ENCODE measurements around the gene TRIM26.

Gene TRIM26

GRCh38 chr6:30162265-30163089, 50.7 kb downstream of the TRIM26 start:
- H3K4me3 ChIP-seq (ENCODE audit: insufficient read depth, low read depth, low read length, poor library complexity, severe bottlenecking) = no peak overlapping the region
- H3K36me3 ChIP-seq (ENCODE audit: control insufficient read depth, insufficient read depth, low read length) = no peaks in the 10 kb centered on the region
- H3K27ac ChIP-seq (ENCODE audit: insufficient read depth, low read length, poor library complexity, severe bottlenecking) = no peak overlapping the region
- H3K9me3 ChIP-seq (ENCODE audit: control insufficient read depth, low read length) = no peaks in the 10 kb centered on the region
- H3K4me1 ChIP-seq (ENCODE audit: control insufficient read depth, insufficient read depth, low read length, poor library complexity, severe bottlenecking) = peaks cover 7% of the 10 kb centered on the region
- H3K27me3 ChIP-seq (replicated peaks; ENCODE audit: control insufficient read depth, insufficient read depth, low read length, poor library complexity, severe bottlenecking) = no peaks in the 10 kb centered on the region
- DNase-seq = no peak

GRCh38 chr6:30160785-30161531, 52.2 kb downstream of the TRIM26 start, which contains the start of gene TRIM10:
TSS of gene TRIM10 (minus strand) at chr6:30161211. CDS start at chr6:30160858, 353 bp downstream.
- Histone ChIP-seq H3K27ac (ENCODE audit: insufficient read depth, low read length, poor library complexity, severe bottlenecking) (no peak within 1 kb of the TSS), H3K4me3 (ENCODE audit: insufficient read depth, low read depth, low read length, poor library complexity, severe bottlenecking) (no peak within 1 kb of the TSS), H3K36me3 (ENCODE audit: control insufficient read depth, insufficient read depth, low read length) (no peaks in the 10 kb centered on the region), H3K9me3 (ENCODE audit: control insufficient read depth, low read length) (no peaks in the 10 kb centered on the region), H3K4me1 (ENCODE audit: control insufficient read depth, insufficient read depth, low read length, poor library complexity, severe bottlenecking) (peaks cover 7% of the 10 kb centered on the region), H3K27me3 (replicated peaks; ENCODE audit: control insufficient read depth, insufficient read depth, low read length, poor library complexity, severe bottlenecking) (no peaks in the 10 kb centered on the region)
- DNase-seq = no peak

- H3K36me3 ChIP-seq (ENCODE audit: control insufficient read depth, insufficient read depth, low read length) = no peaks in the 10 kb centered on the region
- H3K9me3 ChIP-seq (ENCODE audit: control insufficient read depth, low read length) = no peaks in the 10 kb centered on the region
- no peak overlapping the region for H3K4me3 ChIP-seq (ENCODE audit: insufficient read depth, low read depth, low read length, poor library complexity, severe bottlenecking)
- no peak overlapping the region for H3K27ac ChIP-seq (ENCODE audit: insufficient read depth, low read length, poor library complexity, severe bottlenecking)
- H3K4me1 ChIP-seq (ENCODE audit: control insufficient read depth, insufficient read depth, low read length, poor library complexity, severe bottlenecking) = peaks cover 7% of the 10 kb centered on the region
- H3K27me3 ChIP-seq (replicated peaks; ENCODE audit: control insufficient read depth, insufficient read depth, low read length, poor library complexity, severe bottlenecking) = no peaks in the 10 kb centered on the region
- DNase-seq = no peak
Measured at GRCh38 chr6:30160008-30160784, 53.0 kb downstream of the TRIM26 start.

GRCh38 chr6:30158475-30159040, 54.6 kb downstream of the TRIM26 start:
- Histone ChIP-seq H3K27ac (ENCODE audit: insufficient read depth, low read length, poor library complexity, severe bottlenecking) (no peak overlapping the region), H3K9me3 (ENCODE audit: control insufficient read depth, low read length) (no peaks in the 10 kb centered on the region), H3K4me1 (ENCODE audit: control insufficient read depth, insufficient read depth, low read length, poor library complexity, severe bottlenecking) (peaks cover 7% of the 10 kb centered on the region), H3K4me3 (ENCODE audit: insufficient read depth, low read depth, low read length, poor library complexity, severe bottlenecking) (no peak overlapping the region), H3K27me3 (replicated peaks; ENCODE audit: control insufficient read depth, insufficient read depth, low read length, poor library complexity, severe bottlenecking) (no peaks in the 10 kb centered on the region), H3K36me3 (ENCODE audit: control insufficient read depth, insufficient read depth, low read length) (no peaks in the 10 kb centered on the region)
- no peak for DNase-seq

- no peak for DNase-seq
- no peaks in the 10 kb centered on the region for H3K9me3 ChIP-seq (ENCODE audit: control insufficient read depth, low read length)
- H3K27ac ChIP-seq (ENCODE audit: insufficient read depth, low read length, poor library complexity, severe bottlenecking) = no peak overlapping the region
Measured at GRCh38 chr6:30157999-30158398, 55.2 kb downstream of the TRIM26 start.

GRCh38 chr6:30157581-30157980, 55.6 kb downstream of the TRIM26 start:
- H3K9me3 ChIP-seq (ENCODE audit: control insufficient read depth, low read length) = no peaks in the 10 kb centered on the region
- no peaks in the 10 kb centered on the region for H3K4me1 ChIP-seq (ENCODE audit: control insufficient read depth, insufficient read depth, low read length, poor library complexity, severe bottlenecking)
- no peak for DNase-seq
- H3K36me3 ChIP-seq (ENCODE audit: control insufficient read depth, insufficient read depth, low read length) = no peaks in the 10 kb centered on the region
- no peaks in the 10 kb centered on the region for H3K27me3 ChIP-seq (replicated peaks; ENCODE audit: control insufficient read depth, insufficient read depth, low read length, poor library complexity, severe bottlenecking)
- H3K27ac ChIP-seq (ENCODE audit: insufficient read depth, low read length, poor library complexity, severe bottlenecking) = no peak overlapping the region
- no peak overlapping the region for H3K4me3 ChIP-seq (ENCODE audit: insufficient read depth, low read depth, low read length, poor library complexity, severe bottlenecking)

More at GRCh38 chr6:30157999-30158398, 55.2 kb downstream of the TRIM26 start:
- Histone ChIP-seq H3K4me1 (ENCODE audit: control insufficient read depth, insufficient read depth, low read length, poor library complexity, severe bottlenecking) (peaks cover 2% of the 10 kb centered on the region), H3K36me3 (ENCODE audit: control insufficient read depth, insufficient read depth, low read length) (no peaks in the 10 kb centered on the region), H3K27me3 (replicated peaks; ENCODE audit: control insufficient read depth, insufficient read depth, low read length, poor library complexity, severe bottlenecking) (no peaks in the 10 kb centered on the region), H3K4me3 (ENCODE audit: insufficient read depth, low read depth, low read length, poor library complexity, severe bottlenecking) (no peak overlapping the region)

- Histone ChIP-seq H3K27me3 (replicated peaks; ENCODE audit: control insufficient read depth, insufficient read depth, low read length, poor library complexity, severe bottlenecking) (no peaks in the 10 kb centered on the region), H3K9me3 (ENCODE audit: control insufficient read depth, low read length) (no peaks in the 10 kb centered on the region), H3K4me3 (ENCODE audit: insufficient read depth, low read depth, low read length, poor library complexity, severe bottlenecking) (no peak overlapping the region), H3K27ac (ENCODE audit: insufficient read depth, low read length, poor library complexity, severe bottlenecking) (no peak overlapping the region), H3K4me1 (ENCODE audit: control insufficient read depth, insufficient read depth, low read length, poor library complexity, severe bottlenecking) (no peaks in the 10 kb centered on the region), H3K36me3 (ENCODE audit: control insufficient read depth, insufficient read depth, low read length) (no peaks in the 10 kb centered on the region)
- DNase-seq = no peak
Measured at GRCh38 chr6:30156774-30157173, 56.4 kb downstream of the TRIM26 start.

- H3K4me1 ChIP-seq (ENCODE audit: control insufficient read depth, insufficient read depth, low read length, poor library complexity, severe bottlenecking) = no peaks in the 10 kb centered on the region
- no peaks in the 10 kb centered on the region for H3K27me3 ChIP-seq (replicated peaks; ENCODE audit: control insufficient read depth, insufficient read depth, low read length, poor library complexity, severe bottlenecking)
- H3K27ac ChIP-seq (ENCODE audit: insufficient read depth, low read length, poor library complexity, severe bottlenecking) = no peak overlapping the region
- no peak overlapping the region for H3K4me3 ChIP-seq (ENCODE audit: insufficient read depth, low read depth, low read length, poor library complexity, severe bottlenecking)
- no peak for DNase-seq
- no peaks in the 10 kb centered on the region for H3K9me3 ChIP-seq (ENCODE audit: control insufficient read depth, low read length)
- no peaks in the 10 kb centered on the region for H3K36me3 ChIP-seq (ENCODE audit: control insufficient read depth, insufficient read depth, low read length)
Measured at GRCh38 chr6:30156262-30156599, 57.0 kb downstream of the TRIM26 start.

GRCh38 chr6:30155520-30156261, 57.5 kb downstream of the TRIM26 start:
- Histone ChIP-seq H3K4me1 (ENCODE audit: control insufficient read depth, insufficient read depth, low read length, poor library complexity, severe bottlenecking) (no peaks in the 10 kb centered on the region), H3K27ac (ENCODE audit: insufficient read depth, low read length, poor library complexity, severe bottlenecking) (no peak overlapping the region), H3K9me3 (ENCODE audit: control insufficient read depth, low read length) (no peaks in the 10 kb centered on the region), H3K27me3 (replicated peaks; ENCODE audit: control insufficient read depth, insufficient read depth, low read length, poor library complexity, severe bottlenecking) (no peaks in the 10 kb centered on the region), H3K36me3 (ENCODE audit: control insufficient read depth, insufficient read depth, low read length) (no peaks in the 10 kb centered on the region), H3K4me3 (ENCODE audit: insufficient read depth, low read depth, low read length, poor library complexity, severe bottlenecking) (no peak overlapping the region)
- no peak for DNase-seq
